HepG2 (cell line): ENCODE data around the gene NKAIN2. TPM values are rescaled to one million over a fixed set of nuclear protein-coding genes. Genes with fewer than 3 reads are reported as not detected.

Experiments
- ATAC-seq: fragments of 200-7000 bp; cut with Tn5 transposase; 3 replicates; pipeline ENCODE4 v1.9.1; 2020; ENCODE audit warnings: mild to moderate bottlenecking, moderate library complexity
- BruUV-seq: library from RNA; stranded (reverse); fragments of 400-500 nt; replicated peaks from 2 replicates; lab custom pipeline; 2021; lab: Mats Ljungman, UMichigan
- CTCF ChIA-PET: fragments of 300-600 bp; formaldehyde crosslinking; extraction: SDS; loops from one replicate; lab custom pipeline; 2021; ENCODE audit warnings: low total read pairs, inconsistent platforms, low intra/inter-chr PET ratio; lab: Yijun Ruan, JAX
- POLR2A ChIA-PET: fragments of 350-600 bp; sonication (Branson Sonifier 250); formaldehyde crosslinking; loops from one replicate; lab custom pipeline; 2020; ENCODE audit warnings: antibody characterized with exemption, inconsistent platforms; lab: Yijun Ruan, JAX
- DNase-seq: peaks from one replicate; pipeline ENCODE4 v3.0.0-alpha.2; 2015; ENCODE audit warnings: low spot score
- FAIRE-seq: peaks from 3 replicates; lab custom pipeline; 2011; peaks lifted over from hg19 to GRCh38; lab: Jason Lieb, UNC
- H2AFZ ChIP-seq: one replicate; pipeline ENCODE4 v1.6.1; 2011; ENCODE audit warnings: low read length, inconsistent platforms
- H3K27ac ChIP-seq: fragments of 300-600 bp; 3 replicates; pipeline ENCODE4 v1.8.0; 2011; ENCODE audit warnings: mixed run types, mild to moderate bottlenecking, mixed read lengths, low read length, inconsistent platforms; ENCODE audit not compliant: insufficient read depth; ENCODE audit errors: extremely low read length
- H3K27me3 ChIP-seq, 2 experiments: fragments of 200-600 bp in 1 of 2; 2 replicates in 1 of 2; 3 replicates in 1 of 2; pipeline versions ENCODE4 v1.6.0 to v1.8.0; 2011; ENCODE audit warnings: low read length in 2 of 2, mild to moderate bottlenecking in 2 of 2, moderate library complexity in 2 of 2, inconsistent platforms in 1 of 2; ENCODE audit not compliant: insufficient read depth in 2 of 2, control insufficient read depth in 1 of 2
- H3K36me3 ChIP-seq, 2 experiments: fragments of 200-600 bp in 1 of 2; replicated peaks in 1 of 2; 2 replicates in 1 of 2; 3 replicates in 1 of 2; pipeline versions ENCODE4 v1.5.1 to v1.8.0; 2011; ENCODE audit warnings: low read length in 2 of 2, inconsistent platforms in 1 of 2; ENCODE audit not compliant: insufficient read depth in 2 of 2, control insufficient read depth in 1 of 2
- H3K4me1 ChIP-seq: 2 replicates; pipeline ENCODE4 v1.5.1; 2012; ENCODE audit warnings: low read length, inconsistent platforms; ENCODE audit not compliant: insufficient read depth
- H3K4me2 ChIP-seq: 2 replicates; pipeline ENCODE4 v1.6.0; 2011; ENCODE audit warnings: low read depth, low read length, inconsistent platforms
- H3K4me3 ChIP-seq, 3 experiments: fragments of 200-600 bp in 1 of 3; sonication (generic), shearing (Covaris generic) in 1 of 3; replicated peaks in 1 of 3; 2 replicates each; pipeline ENCODE4 v1.5.1; 2011 to 2016; ENCODE audit warnings: low read length in 3 of 3, inconsistent platforms in 2 of 3, low read depth in 2 of 3, mild to moderate bottlenecking in 2 of 3, control low read depth in 1 of 3, mixed read lengths in 1 of 3; ENCODE audit not compliant: insufficient read depth in 1 of 3
- H3K79me2 ChIP-seq: one replicate; pipeline ENCODE4 v1.6.1; 2011; ENCODE audit warnings: low read length, inconsistent platforms; ENCODE audit not compliant: insufficient read depth
- H3K9ac ChIP-seq: 2 replicates; pipeline ENCODE4 v1.6.0; 2011; ENCODE audit warnings: mild to moderate bottlenecking, low read depth, low read length, inconsistent platforms; ENCODE audit not compliant: insufficient read depth
- H3K9me3 ChIP-seq: 2 replicates; pipeline ENCODE4 v1.5.1; 2012; ENCODE audit warnings: mild to moderate bottlenecking, low read length
- H4K20me1 ChIP-seq: 2 replicates; pipeline ENCODE4 v1.6.0; 2011; ENCODE audit warnings: inconsistent platforms, mild to moderate bottlenecking, low read length, moderate library complexity; ENCODE audit not compliant: insufficient read depth
- AKAP8 ChIP-seq: sonication (generic); formaldehyde crosslinking; IDR thresholded peaks from 2 replicates; pipeline ENCODE4 v1.5.1; 2020; ENCODE audit warnings: mild to moderate bottlenecking, missing genetic modification reagents
- ATF7-NPFF ChIP-seq: sonication (generic); formaldehyde crosslinking; IDR thresholded peaks from 2 replicates; pipeline ENCODE4 v1.8.1; 2023; ENCODE audit warnings: mild to moderate bottlenecking, low read depth, missing genetic modification reagents, moderate library complexity
- BCL3 ChIP-seq: sonication (generic); formaldehyde crosslinking; IDR thresholded peaks from 2 replicates; pipeline ENCODE4 v1.5.1; 2020; ENCODE audit warnings: mild to moderate bottlenecking, missing genetic modification reagents, moderate library complexity
- CAMTA2 ChIP-seq: sonication (generic); formaldehyde crosslinking; IDR thresholded peaks from 2 replicates; pipeline ENCODE4 v1.4.0; 2020; ENCODE audit warnings: mild to moderate bottlenecking, missing genetic modification reagents, borderline replicate concordance
- CSRNP2 ChIP-seq: sonication (generic); formaldehyde crosslinking; conservative IDR thresholded peaks from 2 replicates; pipeline ENCODE4 v1.8.0; 2022; ENCODE audit warnings: low read depth, missing genetic modification reagents
- HCFC1 ChIP-seq: fragments of 150-350 bp; IDR thresholded peaks from 2 replicates; pipeline ENCODE4 v1.6.1; 2014; ENCODE audit warnings: low read depth, low read length
- MYPOP ChIP-seq: sonication (generic); formaldehyde crosslinking; IDR thresholded peaks from 2 replicates; pipeline ENCODE4 v1.8.1; 2023; ENCODE audit warnings: mild to moderate bottlenecking, moderate library complexity, missing genetic modification reagents
- RBM39 ChIP-seq: fragments of 200-400 bp; formaldehyde crosslinking; IDR thresholded peaks from one replicate; pipeline ENCODE4 v1.6.1; 2018; ENCODE audit warnings: antibody characterized with exemption, mild to moderate bottlenecking, low read depth, low read length; ENCODE audit not compliant: poor library complexity, severe bottlenecking
- SPEN ChIP-seq: sonication (generic); formaldehyde crosslinking; IDR thresholded peaks from 2 replicates; pipeline ENCODE4 v1.5.1; 2020; ENCODE audit warnings: low read depth, mild to moderate bottlenecking, missing genetic modification reagents
- ZBTB2 ChIP-seq: sonication (generic); formaldehyde crosslinking; IDR thresholded peaks from 2 replicates; pipeline ENCODE4 v1.8.0; 2022; ENCODE audit warnings: low read depth, missing genetic modification reagents
- ZNF205 ChIP-seq: IDR thresholded peaks from 2 replicates; pipeline ENCODE4 v1.6.1; 2018; ENCODE audit warnings: missing biosample characterization, missing genetic modification reagents
- ZNF569 ChIP-seq: sonication (generic); formaldehyde crosslinking; IDR thresholded peaks from 2 replicates; pipeline ENCODE4 v1.5.0; 2020; ENCODE audit warnings: mild to moderate bottlenecking, missing genetic modification reagents, moderate library complexity, borderline replicate concordance
- WGBS: methylation state at CpG from one replicate; pipeline ENCODE4 v1.1.6; 2017; ENCODE audit warnings: low lambda C conversion rate; 5-methylcytosine and 5-hydroxymethylcytosine counted together
- in situ Hi-C: cut with HindIII; loops from 2 replicates; pipeline ENCODE4 v1.10.0; 2017; ENCODE audit warnings: low pct_unique_long_range_greater_than_20kb; ENCODE audit not compliant: extremely low pct_ligation_motif_present
- intact Hi-C: fragments of 100-400 bp; cut with micrococcal nuclease; formaldehyde crosslinking; loops from one replicate; pipeline ENCODE4 v1.10.0; 2022; ENCODE audit not compliant: unreplicated experiment
- polyA plus RNA-seq, 8 experiments: library from polyadenylated mRNA; depleted of rRNA in 3 of 8; stranded (reverse) in 7 of 8; unstranded in 1 of 8; fragments of >200 nt; fragmentation: Illumina TruSeq in 4 of 8; extraction: Trizol in 4 of 8; gene quantifications; 2 replicates each; pipeline versions ENCODE4 v1.2.1 to v1.2.3, GENCODE V29; 2011 to 2016; ENCODE audit warnings: low read depth in 4 of 8, missing spikeins in 1 of 8, mixed read lengths in 1 of 8; ENCODE audit not compliant: insufficient read depth in 1 of 8
- total RNA-seq, 5 experiments: library from RNA; depleted of rRNA; stranded (reverse); fragments of >200 nt; fragmentation: Illumina TruSeq; extraction: Trizol; gene quantifications; 2 replicates each; pipeline ENCODE4 v1.2.3, GENCODE V29; 2016; ENCODE audit warnings: low read depth in 1 of 5
- TF ChIP-seq, protein P1 (sequence below): sonication (generic); formaldehyde crosslinking; conservative IDR thresholded peaks from 2 replicates; pipeline ENCODE4 v1.4.0; 2020; ENCODE audit warnings: mild to moderate bottlenecking, missing genetic modification reagents, moderate library complexity
- TF ChIP-seq, protein P2 (sequence below): sonication (generic); formaldehyde crosslinking; IDR thresholded peaks from 2 replicates; pipeline ENCODE4 v1.8.0; 2022; ENCODE audit warnings: missing genetic modification reagents, mild to moderate bottlenecking, borderline replicate concordance

The NKAIN2 gene
- total and polyA plus RNA-seq, 2 of the 13 experiments (the other 11 are each of a cell fraction or from before 2014, with no cell fraction given), result not detected

- no TSS peak for BruUV-seq
- DNase-seq (no peak), ATAC-seq (no peak), FAIRE-seq (no peak)
- 3% methylated on average over 3 of the region's 3 CpGs for WGBS
- intact Hi-C loops (no loop called here), in situ Hi-C loops (loop anchor here (25.0 kb wide), 1 partner anchor 963 kb away; the partner anchor contains the start of gene NKAIN2)
- Histone ChIP-seq H4K20me1 (no peaks in the 10 kb centered on the region), H3K9me3 (no peaks in the 10 kb centered on the region), H3K4me1 (no peaks in the 10 kb centered on the region), H3K4me3 (no peak overlapping the region), H3K4me2 (no peak overlapping the region), H3K79me2 (no peaks in the 10 kb centered on the region), H3K9ac (no peak overlapping the region), H3K36me3 (no peaks in the 10 kb centered on the region), H3K27me3 (no peaks in the 10 kb centered on the region), H3K27ac (no peak overlapping the region), H2AFZ (no peak overlapping the region)
- CTCF ChIA-PET, result no interaction called here
- POLR2A ChIA-PET, result no interaction called here
- TF ChIP-seq BCL3 (no peak), ZNF569 (CRISPR knock-in tag) (no peak), RBM39 (no peak), ZNF205 (CRISPR knock-in tag) (no peak), CSRNP2 (no peak), ZBTB2 (no peak), ATF7-NPFF (CRISPR knock-in tag) (no peak), SPEN (CRISPR knock-in tag) (no peak), MYPOP (CRISPR knock-in tag) (no peak), CAMTA2 (CRISPR knock-in tag) (no peak), HCFC1 (no peak), AKAP8 (CRISPR knock-in tag) (no peak)
- TF ChIP-seq, protein P1, sequence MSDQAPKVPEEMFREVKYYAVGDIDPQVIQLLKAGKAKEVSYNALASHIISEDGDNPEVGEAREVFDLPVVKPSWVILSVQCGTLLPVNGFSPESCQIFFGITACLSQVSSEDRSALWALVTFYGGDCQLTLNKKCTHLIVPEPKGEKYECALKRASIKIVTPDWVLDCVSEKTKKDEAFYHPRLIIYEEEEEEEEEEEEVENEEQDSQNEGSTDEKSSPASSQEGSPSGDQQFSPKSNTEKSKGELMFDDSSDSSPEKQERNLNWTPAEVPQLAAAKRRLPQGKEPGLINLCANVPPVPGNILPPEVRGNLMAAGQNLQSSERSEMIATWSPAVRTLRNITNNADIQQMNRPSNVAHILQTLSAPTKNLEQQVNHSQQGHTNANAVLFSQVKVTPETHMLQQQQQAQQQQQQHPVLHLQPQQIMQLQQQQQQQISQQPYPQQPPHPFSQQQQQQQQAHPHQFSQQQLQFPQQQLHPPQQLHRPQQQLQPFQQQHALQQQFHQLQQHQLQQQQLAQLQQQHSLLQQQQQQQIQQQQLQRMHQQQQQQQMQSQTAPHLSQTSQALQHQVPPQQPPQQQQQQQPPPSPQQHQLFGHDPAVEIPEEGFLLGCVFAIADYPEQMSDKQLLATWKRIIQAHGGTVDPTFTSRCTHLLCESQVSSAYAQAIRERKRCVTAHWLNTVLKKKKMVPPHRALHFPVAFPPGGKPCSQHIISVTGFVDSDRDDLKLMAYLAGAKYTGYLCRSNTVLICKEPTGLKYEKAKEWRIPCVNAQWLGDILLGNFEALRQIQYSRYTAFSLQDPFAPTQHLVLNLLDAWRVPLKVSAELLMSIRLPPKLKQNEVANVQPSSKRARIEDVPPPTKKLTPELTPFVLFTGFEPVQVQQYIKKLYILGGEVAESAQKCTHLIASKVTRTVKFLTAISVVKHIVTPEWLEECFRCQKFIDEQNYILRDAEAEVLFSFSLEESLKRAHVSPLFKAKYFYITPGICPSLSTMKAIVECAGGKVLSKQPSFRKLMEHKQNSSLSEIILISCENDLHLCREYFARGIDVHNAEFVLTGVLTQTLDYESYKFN, result no peak
- TF ChIP-seq, protein P2, sequence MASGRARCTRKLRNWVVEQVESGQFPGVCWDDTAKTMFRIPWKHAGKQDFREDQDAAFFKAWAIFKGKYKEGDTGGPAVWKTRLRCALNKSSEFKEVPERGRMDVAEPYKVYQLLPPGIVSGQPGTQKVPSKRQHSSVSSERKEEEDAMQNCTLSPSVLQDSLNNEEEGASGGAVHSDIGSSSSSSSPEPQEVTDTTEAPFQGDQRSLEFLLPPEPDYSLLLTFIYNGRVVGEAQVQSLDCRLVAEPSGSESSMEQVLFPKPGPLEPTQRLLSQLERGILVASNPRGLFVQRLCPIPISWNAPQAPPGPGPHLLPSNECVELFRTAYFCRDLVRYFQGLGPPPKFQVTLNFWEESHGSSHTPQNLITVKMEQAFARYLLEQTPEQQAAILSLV (CRISPR knock-in tag), result no peak
These were observed 971.5 kb downstream of the NKAIN2 start for GRCh38 chr6:124775121-124775520.
